ENCODE results near the gene IFT81.

The IFT81 gene

DNA sequence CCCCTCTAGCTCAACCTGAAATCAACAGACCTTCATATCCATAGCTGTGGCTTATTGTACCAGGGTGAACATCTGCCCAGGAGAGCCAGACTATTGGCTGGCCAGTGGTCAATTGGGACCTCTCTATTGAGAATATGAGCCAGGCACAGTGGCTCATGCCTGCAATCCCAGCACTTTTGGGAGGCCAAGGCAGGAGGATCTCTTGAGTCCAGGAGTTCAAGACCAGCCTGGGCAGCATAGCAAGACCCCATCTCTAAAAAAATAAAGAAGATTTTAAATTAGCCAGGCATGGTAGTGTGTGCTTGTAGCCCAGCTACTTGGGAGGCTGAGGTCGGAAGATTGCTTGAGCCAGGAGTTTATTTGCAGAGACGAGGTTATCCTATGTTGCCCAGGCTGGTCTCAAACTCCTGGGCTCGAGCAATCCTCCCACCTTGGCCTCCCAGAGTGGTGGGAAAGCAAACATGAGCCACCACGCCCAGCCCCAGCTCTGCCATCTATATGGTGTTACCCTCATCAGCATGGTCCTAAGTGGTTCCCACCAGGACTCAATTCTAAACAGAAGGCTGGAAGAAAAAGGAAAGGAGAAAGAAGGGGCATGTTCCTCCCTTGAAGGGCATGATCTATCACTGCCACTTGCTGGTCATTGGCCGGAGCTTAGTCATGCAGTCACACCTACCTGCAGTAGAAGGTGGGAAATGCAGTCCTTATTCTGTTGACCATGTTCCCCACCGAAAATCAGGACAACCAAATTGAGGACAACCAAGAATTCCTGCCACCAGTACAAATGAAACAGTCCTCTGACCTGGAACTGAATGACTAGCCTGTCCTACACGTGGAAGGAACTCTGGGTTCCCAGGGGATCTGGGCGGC lies 33.7 kb upstream of the IFT81 start:
- TF ChIP-seq Cebpa-rat (IDR thresholded peaks at IDR 0.05), result no peak
- no peaks in the 10 kb centered on the region for H3K27me3 ChIP-seq
- no peaks in the 10 kb centered on the region for H3K9me3 ChIP-seq
- peaks cover 22% of the 10 kb centered on the region for H3K4me1 ChIP-seq
- H3K27ac ChIP-seq, result no peak overlapping the region
- no peaks in the 10 kb centered on the region for H3K36me3 ChIP-seq
- no peak overlapping the region for H3K9ac ChIP-seq
- no peak overlapping the region for H3K4me2 ChIP-seq
- H4K20me1 ChIP-seq, result no peaks in the 10 kb centered on the region
- H3K4me3 ChIP-seq, result no peak overlapping the region

- Histone ChIP-seq H3K4me3 (no peak overlapping the region), H3K36me3 (no peaks in the 10 kb centered on the region), H3K9ac (no peak overlapping the region), H3K27ac (no peak overlapping the region), H3K9me3 (no peaks in the 10 kb centered on the region), H3K4me2 (no peak overlapping the region), H4K20me1 (no peaks in the 10 kb centered on the region), H3K4me1 (peaks cover 22% of the 10 kb centered on the region), H3K27me3 (no peaks in the 10 kb centered on the region)
- TF ChIP-seq Cebpa-rat (IDR thresholded peaks at IDR 0.05), result no peak
These were observed 32.9 kb upstream of the IFT81 start for GRCh38 chr12:110091136-110091711.

- Histone ChIP-seq H3K27me3 (no peaks in the 10 kb centered on the region), H3K36me3 (no peaks in the 10 kb centered on the region), H4K20me1 (no peaks in the 10 kb centered on the region), H3K4me3 (no peak overlapping the region), H3K9me3 (no peaks in the 10 kb centered on the region), H3K9ac (no peak overlapping the region), H3K4me2 (no peak overlapping the region), H3K4me1 (peaks cover 8% of the 10 kb centered on the region; the same call in 1 of the 2 replicates), H3K27ac (no peak overlapping the region)
- TF ChIP-seq Cebpa-rat (IDR thresholded peaks at IDR 0.05), result no peak
These were observed 30.4 kb upstream of the IFT81 start for GRCh38 chr12:110093631-110094311.

GRCh38 chr12:110100315-110100970 lies 23.7 kb upstream of the IFT81 start:
- Histone ChIP-seq H3K9ac (0 out of 2 replicates have a peak overlapping the region, but pooled peaks have one; percentile 50), H3K4me3 (no peak overlapping the region), H3K4me2 (peak overlapping the region; percentile 66), H3K4me1 (peaks cover 14% of the 10 kb centered on the region), H3K36me3 (no peaks in the 10 kb centered on the region), H3K27ac (peak overlapping the region; percentile 40; the same call in 1 of the 2 replicates), H3K27me3 (no peaks in the 10 kb centered on the region), H4K20me1 (no peaks in the 10 kb centered on the region), H3K9me3 (no peaks in the 10 kb centered on the region)
- no peak for TF ChIP-seq Cebpa-rat (IDR thresholded peaks at IDR 0.05)

- Histone ChIP-seq H3K9ac (no peak overlapping the region), H3K27me3 (no peaks in the 10 kb centered on the region), H4K20me1 (no peaks in the 10 kb centered on the region), H3K4me3 (no peak overlapping the region), H3K27ac (no peak overlapping the region), H3K4me2 (no peak overlapping the region), H3K36me3 (no peaks in the 10 kb centered on the region), H3K9me3 (no peaks in the 10 kb centered on the region), H3K4me1 (peaks cover 14% of the 10 kb centered on the region)
- TF ChIP-seq Cebpa-rat (IDR thresholded peaks at IDR 0.05), result no peak
These were observed 21.9 kb upstream of the IFT81 start for GRCh38 chr12:110102255-110102654.

- no peaks in the 10 kb centered on the region for H3K9me3 ChIP-seq
- H3K4me2 ChIP-seq, result no peak overlapping the region
- no peak overlapping the region for H3K27ac ChIP-seq
- H4K20me1 ChIP-seq, result no peaks in the 10 kb centered on the region
- H3K9ac ChIP-seq, result no peak overlapping the region
- no peak overlapping the region for H3K4me3 ChIP-seq
- no peak for TF ChIP-seq Cebpa-rat (IDR thresholded peaks at IDR 0.05)
- H3K4me1 ChIP-seq, result peaks cover 14% of the 10 kb centered on the region
- no peaks in the 10 kb centered on the region for H3K36me3 ChIP-seq
- H3K27me3 ChIP-seq, result no peaks in the 10 kb centered on the region
These were observed 19.7 kb upstream of the IFT81 start for GRCh38 chr12:110104188-110105094.

DNA sequence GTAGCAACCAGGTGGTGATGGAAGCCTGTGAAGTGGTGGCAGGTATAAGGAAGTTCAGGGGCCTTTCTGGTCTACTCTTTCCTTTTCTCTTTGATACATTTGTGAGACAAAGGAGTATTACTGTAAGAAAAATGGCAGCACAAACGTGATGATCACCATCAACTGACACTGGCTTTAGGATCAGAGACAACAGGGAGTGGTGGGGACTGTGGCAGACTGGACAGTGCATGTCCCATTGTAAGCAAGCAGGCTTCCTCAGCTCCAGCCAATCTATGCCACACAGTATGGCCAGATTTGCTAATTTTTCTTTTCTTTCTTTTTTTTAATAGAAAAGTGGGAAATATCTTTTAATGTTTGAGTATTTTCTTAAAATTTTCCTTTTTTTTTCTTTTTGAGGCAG lies 19.0 kb upstream of the IFT81 start:
- H3K4me2 ChIP-seq, result no peak overlapping the region
- H3K4me3 ChIP-seq, result no peak overlapping the region
- H3K9ac ChIP-seq, result no peak overlapping the region
- no peaks in the 10 kb centered on the region for H3K27me3 ChIP-seq
- H4K20me1 ChIP-seq, result no peaks in the 10 kb centered on the region
- no peaks in the 10 kb centered on the region for H3K36me3 ChIP-seq
- no peak overlapping the region for H3K27ac ChIP-seq
- peaks cover 11% of the 10 kb centered on the region for H3K4me1 ChIP-seq
- no peak for TF ChIP-seq Cebpa-rat (IDR thresholded peaks at IDR 0.05)
- H3K9me3 ChIP-seq, result no peaks in the 10 kb centered on the region

DNA sequence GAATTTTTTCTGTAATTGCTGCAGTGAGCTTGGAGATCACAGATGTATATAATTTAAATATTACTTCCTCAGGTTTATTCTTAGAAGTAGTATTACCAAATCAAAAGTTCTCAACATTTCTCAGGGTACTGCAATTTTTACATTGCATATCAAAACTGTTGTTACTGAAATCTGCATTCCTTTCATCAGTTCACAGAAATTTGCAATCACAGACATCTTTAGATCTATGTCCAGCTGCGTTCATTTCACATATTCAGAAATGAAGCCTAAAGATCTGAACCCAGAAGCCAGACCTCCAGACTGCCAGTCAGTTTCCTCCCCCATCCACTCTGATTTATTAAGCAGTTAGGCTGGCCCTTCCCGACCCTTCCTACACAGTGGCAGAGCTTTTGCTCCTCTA lies 18.2 kb upstream of the IFT81 start:
- Histone ChIP-seq H3K4me3 (no peak overlapping the region), H3K36me3 (no peaks in the 10 kb centered on the region), H3K4me1 (peaks cover 2% of the 10 kb centered on the region), H4K20me1 (no peaks in the 10 kb centered on the region), H3K27me3 (no peaks in the 10 kb centered on the region), H3K9me3 (no peaks in the 10 kb centered on the region), H3K27ac (no peak overlapping the region), H3K4me2 (no peak overlapping the region), H3K9ac (no peak overlapping the region)
- TF ChIP-seq Cebpa-rat (IDR thresholded peaks at IDR 0.05), result no peak

Data from BLaER1 (cell line).